Neural progenitor cell (in vitro differentiated cells): Measurements from ENCODE around the gene PEX1. TPM values are rescaled to one million over a fixed set of nuclear protein-coding genes. Genes with fewer than 3 reads are reported as not detected.

Source experiments
- DNase-seq: peaks from one replicate; pipeline ENCODE4 v3.0.0-alpha.2; 2016; ENCODE audit warnings: low spot score
- H2AFZ ChIP-seq: fragments of 200-600 bp; sonication (generic); replicated peaks from 2 replicates; pipeline ENCODE4 v1.6.1; 2016; ENCODE audit warnings: antibody characterized with exemption
- H3F3A ChIP-seq: fragments of 200-600 bp; sonication (generic); 2 replicates; pipeline ENCODE4 v1.6.1; 2016; ENCODE audit warnings: antibody characterized with exemption, low read depth
- H3K27ac ChIP-seq: fragments of 200-600 bp; sonication (generic); 2 replicates; pipeline ENCODE4 v1.5.1; 2016; ENCODE audit warnings: mild to moderate bottlenecking
- H3K27me3 ChIP-seq: fragments of 200-600 bp; sonication (generic); 2 replicates; pipeline ENCODE4 v1.6.1; 2016; ENCODE audit warnings: mild to moderate bottlenecking, moderate library complexity
- H3K36me3 ChIP-seq: fragments of 200-600 bp; sonication (generic); 2 replicates; pipeline ENCODE4 v1.5.1; 2016
- H3K4me1 ChIP-seq: fragments of 200-600 bp; sonication (generic); 2 replicates; pipeline ENCODE4 v1.6.1; 2016; ENCODE audit warnings: mixed run types
- H3K4me2 ChIP-seq: fragments of 200-600 bp; sonication (generic); 2 replicates; pipeline ENCODE4 v1.6.1; 2016
- H3K4me3 ChIP-seq: fragments of 200-600 bp; sonication (generic); 2 replicates; pipeline ENCODE4 v1.5.1; 2016
- H3K79me2 ChIP-seq: fragments of 200-600 bp; sonication (generic); 2 replicates; pipeline ENCODE4 v1.6.1; 2016; ENCODE audit warnings: low read depth
- H3K9ac ChIP-seq: fragments of 200-600 bp; sonication (generic); 2 replicates; pipeline ENCODE4 v1.6.1; 2016
- H3K9me3 ChIP-seq: fragments of 200-600 bp; sonication (generic); 2 replicates; pipeline ENCODE4 v1.5.1; 2016; ENCODE audit warnings: low read depth
- H4K20me1 ChIP-seq: fragments of 200-600 bp; sonication (generic); 2 replicates; pipeline ENCODE4 v1.6.1; 2016; ENCODE audit warnings: low read depth
- H3K27ac Mint-ChIP-seq: 3 replicates; pipeline ENCODE4 v1.8.0; 2021; ENCODE audit warnings: mixed read lengths
- H3K27me3 Mint-ChIP-seq: 2 replicates; pipeline ENCODE4 v1.8.0; 2022; ENCODE audit warnings: low read depth, mild to moderate bottlenecking, inconsistent platforms, moderate library complexity, mixed read lengths; ENCODE audit not compliant: insufficient read depth
- H3K36me3 Mint-ChIP-seq: 3 replicates; pipeline ENCODE4 v1.8.0; 2021; ENCODE audit warnings: mixed read lengths
- H3K4me1 Mint-ChIP-seq: 3 replicates; pipeline ENCODE4 v1.8.0; 2021; ENCODE audit warnings: mixed read lengths
- H3K4me3 Mint-ChIP-seq: 3 replicates; pipeline ENCODE4 v1.8.0; 2021; ENCODE audit warnings: mild to moderate bottlenecking, moderate library complexity, mixed read lengths
- H3K9me3 Mint-ChIP-seq: 3 replicates; pipeline ENCODE4 v1.8.0; 2020; ENCODE audit warnings: mixed read lengths
- EZH2 ChIP-seq: fragments of 200-600 bp; sonication (generic); IDR thresholded peaks from 2 replicates; pipeline ENCODE4 v1.6.1; 2017; ENCODE audit warnings: antibody characterized with exemption, mild to moderate bottlenecking, moderate library complexity
- EZH2phosphoT487 ChIP-seq: fragments of 200-600 bp; sonication (generic); IDR thresholded peaks from 2 replicates; pipeline ENCODE4 v1.6.1; 2017; ENCODE audit warnings: antibody characterized with exemption
- total RNA-seq: library from RNA; depleted of rRNA; stranded (reverse); fragments of >200 nt; gene quantifications from 2 replicates; pipeline ENCODE4 v1.2.3, GENCODE V29; 2015; ENCODE audit warnings: low replicate concordance
- TF ChIP-seq, protein P1 (sequence below): fragments of 200-600 bp; sonication (generic); IDR thresholded peaks from 2 replicates; pipeline ENCODE4 v1.5.1; 2017; ENCODE audit warnings: antibody characterized with exemption, mild to moderate bottlenecking

PEX1 gene
- total RNA-seq, 1 donor from 2014 or later: 67.6 TPM

DNA sequence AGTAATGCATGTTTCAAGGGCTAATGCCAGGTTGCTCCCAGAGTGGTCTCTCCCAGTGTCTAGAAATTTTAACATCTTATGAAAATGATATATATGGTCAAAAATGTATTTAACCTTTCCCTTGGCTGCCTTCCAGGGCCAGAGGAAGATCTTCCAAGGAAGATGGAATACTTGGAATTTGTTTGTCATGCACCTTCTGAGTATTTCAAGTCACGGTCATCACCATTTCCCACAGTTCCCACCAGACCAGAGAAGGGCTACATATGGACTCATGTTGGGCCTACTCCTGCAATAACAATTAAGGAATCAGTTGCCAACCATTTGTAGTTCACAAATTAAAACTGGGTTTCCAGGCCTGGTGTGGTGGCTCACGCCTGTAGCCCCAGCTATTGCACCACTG is 72.1 kb downstream of the PEX1 start:
- H4K20me1 ChIP-seq: peaks cover 9% of the 10 kb centered on the region
- Mint-ChIP-seq H3K9me3 (no peaks in the 10 kb centered on the region), H3K4me3 (no peak overlapping the region), H3K36me3 (peaks cover 22% of the 10 kb centered on the region), H3K27me3 (no peaks in the 10 kb centered on the region), H3K27ac (no peak overlapping the region), H3K4me1 (peaks cover 1% of the 10 kb centered on the region)
- no peaks in the 10 kb centered on the region for H3K4me1 ChIP-seq
- H3K4me3 ChIP-seq: no peak overlapping the region
- peaks cover 13% of the 10 kb centered on the region for H3K36me3 ChIP-seq
- no peak overlapping the region for H3K27ac ChIP-seq
- H3K9ac ChIP-seq: no peak overlapping the region
- H3K27me3 ChIP-seq: no peaks in the 10 kb centered on the region
- H2AFZ ChIP-seq: no peak overlapping the region
- H3K4me2 ChIP-seq: no peak overlapping the region
- peaks cover 7% of the 10 kb centered on the region for H3K79me2 ChIP-seq
- no peak for DNase-seq
- TF ChIP-seq EZH2phosphoT487 (no peak), EZH2 (no peak)
- TF ChIP-seq, protein P1, sequence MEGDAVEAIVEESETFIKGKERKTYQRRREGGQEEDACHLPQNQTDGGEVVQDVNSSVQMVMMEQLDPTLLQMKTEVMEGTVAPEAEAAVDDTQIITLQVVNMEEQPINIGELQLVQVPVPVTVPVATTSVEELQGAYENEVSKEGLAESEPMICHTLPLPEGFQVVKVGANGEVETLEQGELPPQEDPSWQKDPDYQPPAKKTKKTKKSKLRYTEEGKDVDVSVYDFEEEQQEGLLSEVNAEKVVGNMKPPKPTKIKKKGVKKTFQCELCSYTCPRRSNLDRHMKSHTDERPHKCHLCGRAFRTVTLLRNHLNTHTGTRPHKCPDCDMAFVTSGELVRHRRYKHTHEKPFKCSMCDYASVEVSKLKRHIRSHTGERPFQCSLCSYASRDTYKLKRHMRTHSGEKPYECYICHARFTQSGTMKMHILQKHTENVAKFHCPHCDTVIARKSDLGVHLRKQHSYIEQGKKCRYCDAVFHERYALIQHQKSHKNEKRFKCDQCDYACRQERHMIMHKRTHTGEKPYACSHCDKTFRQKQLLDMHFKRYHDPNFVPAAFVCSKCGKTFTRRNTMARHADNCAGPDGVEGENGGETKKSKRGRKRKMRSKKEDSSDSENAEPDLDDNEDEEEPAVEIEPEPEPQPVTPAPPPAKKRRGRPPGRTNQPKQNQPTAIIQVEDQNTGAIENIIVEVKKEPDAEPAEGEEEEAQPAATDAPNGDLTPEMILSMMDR: no peak
- no peaks in the 10 kb centered on the region for H3K9me3 ChIP-seq
- H3F3A ChIP-seq: peaks cover 27% of the 10 kb centered on the region

DNA sequence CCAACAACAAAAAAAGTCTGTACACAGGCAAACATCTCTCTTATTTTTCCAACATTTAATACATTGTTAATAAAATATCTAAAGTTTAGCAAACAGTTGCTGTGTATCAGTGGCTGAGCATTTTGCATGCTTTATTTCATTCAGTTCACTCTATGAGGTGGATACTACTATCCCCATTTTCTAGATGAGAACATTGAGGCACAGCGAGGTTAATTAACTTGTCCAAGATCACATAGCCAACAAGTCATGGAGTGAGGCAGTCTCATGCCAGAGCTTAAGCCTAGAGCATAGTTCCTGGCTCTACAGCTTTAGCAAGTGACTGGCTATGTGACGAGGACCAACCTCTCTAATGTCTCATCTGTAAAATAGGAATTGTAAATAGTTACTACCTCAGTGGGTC is 76.7 kb downstream of the PEX1 start:
- Histone ChIP-seq H4K20me1 (peaks cover 35% of the 10 kb centered on the region), H3K9me3 (no peaks in the 10 kb centered on the region), H3K79me2 (peaks cover 45% of the 10 kb centered on the region), H3K4me2 (no peak overlapping the region), H3K36me3 (peaks cover 32% of the 10 kb centered on the region), H3K27me3 (no peaks in the 10 kb centered on the region), H3K9ac (no peak overlapping the region), H2AFZ (no peak overlapping the region), H3K4me3 (no peak overlapping the region), H3F3A (no peaks in the 10 kb centered on the region), H3K4me1 (peaks cover 6% of the 10 kb centered on the region), H3K27ac (no peak overlapping the region)
- Mint-ChIP-seq H3K27me3 (no peaks in the 10 kb centered on the region), H3K27ac (no peak overlapping the region), H3K4me1 (peaks cover 13% of the 10 kb centered on the region), H3K36me3 (peaks cover 26% of the 10 kb centered on the region), H3K9me3 (no peaks in the 10 kb centered on the region), H3K4me3 (no peak overlapping the region)
- TF ChIP-seq EZH2phosphoT487 (no peak), EZH2 (no peak)
- TF ChIP-seq, protein P1: no peak
- no peak for DNase-seq

DNA sequence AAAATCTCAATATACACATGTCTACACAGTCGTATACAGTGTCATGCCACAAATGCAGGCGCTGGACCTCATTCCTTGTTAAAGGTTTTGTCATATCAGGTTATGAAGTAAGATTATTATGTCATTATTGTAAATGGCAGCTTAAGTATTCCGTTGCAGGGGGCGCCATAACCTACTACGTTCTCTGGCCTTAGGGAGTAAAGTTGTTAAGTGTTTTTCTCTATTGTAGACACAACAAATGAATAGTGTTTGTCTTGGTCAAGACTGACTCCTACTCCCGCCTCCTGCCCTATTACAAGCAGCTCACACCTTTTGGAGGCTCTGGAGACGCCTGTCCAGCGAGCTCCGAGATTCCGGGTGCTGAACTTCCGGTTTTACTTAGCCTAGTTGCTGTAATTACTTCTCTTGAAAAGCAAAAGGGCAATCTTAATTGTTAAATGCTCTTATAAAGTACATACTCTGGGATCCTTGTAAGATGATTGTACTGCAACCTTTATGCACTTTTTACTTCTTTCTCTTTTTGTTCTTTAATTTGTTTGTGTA is 80.0 kb downstream of the PEX1 start:
- no peaks in the 10 kb centered on the region for H3K9me3 ChIP-seq
- peak overlapping the region; percentile 76 for H3K4me3 ChIP-seq
- H2AFZ ChIP-seq: peak overlapping the region; percentile 80
- TF ChIP-seq EZH2: no peak
- TF ChIP-seq EZH2phosphoT487: no peak
- TF ChIP-seq, protein P1: peak; percentile 16
- no peak overlapping the region for H3K27ac Mint-ChIP-seq
- no peaks in the 10 kb centered on the region for H3K27me3 Mint-ChIP-seq
- H3K36me3 ChIP-seq: peaks cover 21% of the 10 kb centered on the region
- H3K27ac ChIP-seq: no peak overlapping the region
- H3K79me2 ChIP-seq: peaks cover 45% of the 10 kb centered on the region
- no peaks in the 10 kb centered on the region for H3K27me3 ChIP-seq
- peaks cover 35% of the 10 kb centered on the region for H4K20me1 ChIP-seq
- H3K4me3 Mint-ChIP-seq: peak overlapping the region; percentile 92
- H3K9ac ChIP-seq: peak overlapping the region; percentile 61
- peaks cover 12% of the 10 kb centered on the region for H3K36me3 Mint-ChIP-seq
- DNase-seq: peak; percentile 26
- peak overlapping the region; percentile 83 for H3K4me2 ChIP-seq
- peaks cover 13% of the 10 kb centered on the region for H3K4me1 Mint-ChIP-seq
- H3F3A ChIP-seq: no peaks in the 10 kb centered on the region
- H3K4me1 ChIP-seq: peaks cover 6% of the 10 kb centered on the region
- no peaks in the 10 kb centered on the region for H3K9me3 Mint-ChIP-seq
